SJCRH30 (cell line): ENCODE results near the gene RGN. TPM values are rescaled to one million over a fixed set of nuclear protein-coding genes. Genes with fewer than 3 reads are reported as not detected.
"Not testable (repeated sequence)": the region's sequence is repeated elsewhere in the genome, so short reads cannot be mapped to it uniquely, and the experiment has no call there.

Experiments
- DNase-seq, 2 experiments: peaks; one replicate each; pipeline ENCODE4 v3.0.0-alpha.2; 2015 to 2020
- H3K27ac ChIP-seq: fragments of 250-450 bp; sonication (Bioruptor Pico); 2 replicates; pipeline ENCODE4 v1.5.1; 2020; ENCODE audit warnings: mild to moderate bottlenecking, moderate library complexity
- H3K27me3 ChIP-seq: fragments of 250-450 bp; sonication (Bioruptor Pico); 2 replicates; pipeline ENCODE4 v1.5.1; 2020; ENCODE audit warnings: mild to moderate bottlenecking, moderate library complexity
- H3K36me3 ChIP-seq: fragments of 250-450 bp; sonication (Bioruptor Pico); 2 replicates; pipeline ENCODE4 v1.5.1; 2020; ENCODE audit warnings: mild to moderate bottlenecking, moderate library complexity
- H3K4me1 ChIP-seq: fragments of 250-450 bp; sonication (Bioruptor Pico); 2 replicates; pipeline ENCODE4 v1.5.1; 2020; ENCODE audit warnings: mild to moderate bottlenecking, moderate library complexity
- H3K4me3 ChIP-seq: fragments of 250-450 bp; sonication (Bioruptor Pico); 2 replicates; pipeline ENCODE4 v1.5.1; 2020; ENCODE audit warnings: mild to moderate bottlenecking, moderate library complexity
- H3K9me3 ChIP-seq: fragments of 250-450 bp; sonication (Bioruptor Pico); replicated peaks from 2 replicates; pipeline ENCODE4 v1.5.1; 2020; ENCODE audit warnings: mild to moderate bottlenecking, moderate library complexity
- total RNA-seq: library from RNA; depleted of rRNA; stranded (reverse); fragments of >200 nt; shearing (Covaris generic); gene quantifications from 2 replicates; pipeline ENCODE4 v1.2.3, GENCODE V29; 2014

RGN gene
- total RNA-seq, 1 experiment from 2014 or later: not detected

DNA sequence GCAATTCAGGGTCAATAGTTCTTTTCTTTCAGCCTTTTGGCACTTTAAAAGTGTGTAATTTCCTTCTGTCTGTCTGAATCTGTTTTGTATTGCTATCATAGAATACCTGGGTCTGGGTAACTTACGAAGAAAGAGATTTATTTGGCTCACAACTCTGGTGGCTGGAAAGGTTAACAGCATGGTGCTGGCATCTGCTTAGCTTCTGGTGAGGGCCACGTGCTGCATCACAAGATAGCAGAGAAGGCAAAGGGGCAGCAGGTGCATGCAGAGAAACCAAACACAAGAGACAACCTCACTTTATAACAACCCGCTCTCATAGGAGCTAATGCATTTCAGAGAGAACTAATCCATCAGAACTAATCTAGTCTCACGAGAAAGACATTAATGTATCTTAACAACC lies 18.8 kb downstream of the RGN start:
- Histone ChIP-seq H3K9me3 (no peaks in the 10 kb centered on the region), H3K27me3 (no peaks in the 10 kb centered on the region), H3K27ac (no peak overlapping the region), H3K36me3 (no peaks in the 10 kb centered on the region), H3K4me3 (no peak overlapping the region), H3K4me1 (no peaks in the 10 kb centered on the region)
- no peak for DNase-seq

DNA sequence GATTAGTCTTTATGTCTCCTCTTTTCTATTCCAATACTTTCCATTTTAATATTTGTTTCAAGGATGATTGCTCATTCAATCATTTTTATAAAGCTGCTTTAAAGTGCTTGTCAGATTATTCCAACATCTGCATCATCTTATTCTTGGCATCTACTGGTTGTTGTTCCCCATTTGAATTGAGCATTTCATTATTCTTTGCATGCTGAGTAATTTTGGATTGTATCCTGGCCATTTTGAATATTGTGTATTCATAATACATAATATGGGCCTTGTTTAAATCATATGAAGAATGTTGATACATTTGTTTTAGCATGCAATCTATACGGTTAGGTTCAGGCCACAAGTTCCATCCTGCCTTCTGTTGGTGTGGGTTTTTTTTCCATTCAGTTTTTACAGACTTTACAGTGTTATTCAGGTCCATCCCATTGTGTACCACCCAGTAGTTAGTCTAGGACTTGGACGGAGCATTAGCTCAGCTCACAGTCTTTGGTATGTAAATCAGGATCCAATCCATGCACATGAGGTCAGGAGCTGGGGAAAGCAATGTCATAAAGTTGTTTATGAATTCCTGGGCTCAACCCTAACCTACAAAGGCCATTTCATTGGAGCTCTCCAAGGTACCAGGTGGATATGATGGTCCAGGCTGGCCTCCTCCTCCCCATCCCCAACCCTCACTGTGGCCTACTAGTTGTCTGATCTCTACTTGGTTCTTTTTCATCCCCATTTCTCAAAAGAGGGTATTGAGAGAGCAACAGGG lies 20.3 kb downstream of the RGN start:
- H3K27ac ChIP-seq: no peak overlapping the region
- H3K36me3 ChIP-seq: no peaks in the 10 kb centered on the region
- H3K27me3 ChIP-seq: no peaks in the 10 kb centered on the region
- no peaks in the 10 kb centered on the region for H3K4me1 ChIP-seq
- H3K4me3 ChIP-seq: no peak overlapping the region
- DNase-seq: no peak
- H3K9me3 ChIP-seq: no peaks in the 10 kb centered on the region

DNA sequence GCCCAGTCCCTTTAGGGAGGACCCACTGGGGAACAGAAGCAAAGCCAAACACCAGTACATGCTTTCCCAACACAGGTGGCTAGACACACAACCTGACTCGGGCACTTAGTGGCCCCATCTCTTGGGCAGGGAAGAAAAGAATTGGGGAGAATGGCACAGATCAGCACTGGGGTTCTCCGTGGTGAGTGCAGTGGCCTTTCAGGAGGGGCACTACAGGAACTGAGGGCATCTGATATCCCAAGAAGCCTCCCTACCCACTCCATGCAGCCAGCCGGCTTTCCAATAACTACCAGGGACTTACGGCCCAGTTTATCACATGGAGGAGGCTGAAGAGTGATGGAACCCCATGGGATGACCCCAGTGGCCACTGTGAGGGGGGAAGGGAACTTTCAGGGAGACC lies 23.0 kb downstream of the RGN start:
- Histone ChIP-seq H3K4me1 (no peaks in the 10 kb centered on the region), H3K27ac (no peak overlapping the region), H3K9me3 (no peaks in the 10 kb centered on the region), H3K4me3 (no peak overlapping the region), H3K27me3 (no peaks in the 10 kb centered on the region), H3K36me3 (no peaks in the 10 kb centered on the region)
- no peak for DNase-seq

DNA sequence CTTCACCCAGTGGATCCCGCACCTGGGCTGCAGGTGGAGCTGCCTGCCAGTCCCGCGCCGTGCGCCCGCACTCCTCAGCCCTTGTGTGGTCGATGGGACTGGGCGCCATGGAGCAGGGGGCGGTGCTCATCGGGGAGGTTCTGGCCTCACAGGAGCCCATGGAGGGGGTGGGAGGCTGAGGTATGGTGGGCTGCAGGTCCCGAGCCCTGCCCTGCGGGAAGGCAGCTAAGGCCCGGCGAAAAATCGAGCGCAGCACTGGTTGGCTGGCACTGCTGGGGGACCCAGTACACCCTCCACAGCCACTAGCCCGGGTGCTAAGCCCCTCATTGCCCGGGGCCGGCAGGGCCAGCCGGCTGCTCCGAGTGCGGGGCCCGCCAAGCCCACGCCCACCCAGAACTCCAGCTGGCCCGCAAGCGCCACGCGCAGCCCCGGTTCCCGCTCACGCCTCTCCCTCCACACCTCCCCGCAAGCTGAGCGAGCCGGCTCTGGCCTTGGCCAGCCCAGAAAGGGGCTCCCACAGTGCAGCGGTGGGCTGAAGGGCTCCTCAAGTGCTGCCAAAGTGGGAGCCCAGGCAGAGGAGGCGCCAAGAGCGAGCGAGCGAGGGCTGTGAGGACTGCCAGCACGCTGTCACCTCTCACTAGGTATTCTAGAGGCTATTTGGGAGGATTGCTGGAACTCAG lies 32.8 kb downstream of the RGN start:
- not testable (repeated sequence) for H3K27ac ChIP-seq, H3K27me3 ChIP-seq, H3K4me3 ChIP-seq, H3K36me3 ChIP-seq, H3K4me1 ChIP-seq, H3K9me3 ChIP-seq, DNase-seq

DNA sequence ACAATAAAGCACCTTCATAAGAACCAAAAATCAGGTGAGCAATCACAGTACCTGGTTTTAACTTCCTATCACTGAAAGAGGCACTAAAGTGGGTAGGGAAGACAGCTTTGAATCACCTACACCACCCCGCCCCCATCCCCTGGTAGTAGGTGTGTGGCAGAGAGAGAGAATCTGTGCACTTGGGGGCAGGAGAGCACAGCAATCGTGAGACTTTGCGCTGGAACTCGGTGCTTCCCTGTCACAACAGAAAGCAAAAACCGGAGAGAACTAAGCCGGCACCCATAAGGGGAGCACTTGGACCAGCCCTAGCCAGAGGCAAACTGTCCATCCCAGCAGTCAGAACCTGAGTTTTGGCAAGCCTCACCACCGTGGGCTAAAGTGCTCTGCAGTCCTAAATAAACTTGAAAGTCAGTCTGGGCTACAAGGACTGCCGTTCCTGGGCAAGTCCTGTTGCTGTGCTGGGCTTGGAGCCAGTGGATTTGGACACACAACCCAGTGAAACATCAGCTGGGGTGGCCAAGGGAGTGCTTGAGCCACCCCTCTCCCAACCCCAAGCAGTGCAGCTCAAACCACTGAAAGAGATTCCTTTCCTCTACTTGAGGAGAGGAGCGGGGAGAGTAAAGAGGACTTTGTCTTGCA lies 34.2 kb downstream of the RGN start:
- H3K4me3 ChIP-seq: no peak overlapping the region
- DNase-seq: no peak
- no peaks in the 10 kb centered on the region for H3K36me3 ChIP-seq
- no peak overlapping the region for H3K27ac ChIP-seq
- no peaks in the 10 kb centered on the region for H3K4me1 ChIP-seq
- no peaks in the 10 kb centered on the region for H3K27me3 ChIP-seq
- H3K9me3 ChIP-seq: no peaks in the 10 kb centered on the region

DNA sequence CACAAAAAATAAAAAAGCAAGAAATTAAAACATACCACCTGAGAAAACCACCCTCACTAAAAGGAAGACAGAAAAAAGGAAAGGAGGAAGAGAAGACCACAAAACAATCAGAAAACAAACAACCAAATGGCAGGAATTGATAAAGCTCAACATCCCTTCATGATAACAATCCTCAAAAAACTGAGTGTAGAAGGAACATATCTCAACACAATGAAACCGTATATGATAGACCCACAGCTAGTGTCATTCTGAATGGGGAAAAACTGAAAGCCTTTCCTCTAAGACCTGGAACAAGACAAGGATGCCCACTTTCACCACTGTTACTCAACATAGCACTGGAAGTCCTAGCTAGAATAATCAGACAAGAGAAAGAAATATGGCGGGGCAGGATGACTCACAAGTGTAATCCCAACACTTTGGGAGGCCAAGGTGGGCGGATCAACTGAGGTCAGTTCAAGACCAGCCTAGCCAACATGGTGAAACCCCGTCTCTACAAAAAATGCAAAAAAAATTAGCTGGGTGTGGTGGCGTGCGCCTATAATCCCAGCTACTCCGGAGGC lies 38.4 kb downstream of the RGN start:
- not testable (repeated sequence) for H3K36me3 ChIP-seq, DNase-seq, H3K4me3 ChIP-seq, H3K4me1 ChIP-seq, H3K9me3 ChIP-seq, H3K27ac ChIP-seq, H3K27me3 ChIP-seq

DNA sequence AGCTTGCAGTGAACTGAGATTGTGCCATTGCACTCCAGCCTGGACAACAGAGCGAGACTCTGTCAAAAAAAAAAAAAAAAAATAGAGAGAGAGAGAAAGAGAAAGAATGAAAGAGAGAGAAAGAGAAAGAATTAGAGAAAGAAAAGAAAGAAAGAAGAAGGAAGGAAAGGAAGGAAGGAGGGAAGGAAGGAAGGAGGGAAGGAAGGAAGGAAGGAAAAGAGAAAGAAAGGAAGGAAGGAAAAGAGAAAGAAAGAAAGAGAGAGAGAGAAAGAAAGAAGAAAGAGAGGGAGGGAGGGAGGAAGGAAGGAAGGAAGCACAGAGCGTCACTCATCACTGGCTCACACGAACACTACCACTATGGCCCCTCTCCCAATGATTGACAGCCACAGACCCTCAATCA lies 46.2 kb downstream of the RGN start:
- H3K4me1 ChIP-seq, H3K4me3 ChIP-seq, DNase-seq, H3K9me3 ChIP-seq, H3K27me3 ChIP-seq, H3K36me3 ChIP-seq, H3K27ac ChIP-seq: not testable (repeated sequence)

DNA sequence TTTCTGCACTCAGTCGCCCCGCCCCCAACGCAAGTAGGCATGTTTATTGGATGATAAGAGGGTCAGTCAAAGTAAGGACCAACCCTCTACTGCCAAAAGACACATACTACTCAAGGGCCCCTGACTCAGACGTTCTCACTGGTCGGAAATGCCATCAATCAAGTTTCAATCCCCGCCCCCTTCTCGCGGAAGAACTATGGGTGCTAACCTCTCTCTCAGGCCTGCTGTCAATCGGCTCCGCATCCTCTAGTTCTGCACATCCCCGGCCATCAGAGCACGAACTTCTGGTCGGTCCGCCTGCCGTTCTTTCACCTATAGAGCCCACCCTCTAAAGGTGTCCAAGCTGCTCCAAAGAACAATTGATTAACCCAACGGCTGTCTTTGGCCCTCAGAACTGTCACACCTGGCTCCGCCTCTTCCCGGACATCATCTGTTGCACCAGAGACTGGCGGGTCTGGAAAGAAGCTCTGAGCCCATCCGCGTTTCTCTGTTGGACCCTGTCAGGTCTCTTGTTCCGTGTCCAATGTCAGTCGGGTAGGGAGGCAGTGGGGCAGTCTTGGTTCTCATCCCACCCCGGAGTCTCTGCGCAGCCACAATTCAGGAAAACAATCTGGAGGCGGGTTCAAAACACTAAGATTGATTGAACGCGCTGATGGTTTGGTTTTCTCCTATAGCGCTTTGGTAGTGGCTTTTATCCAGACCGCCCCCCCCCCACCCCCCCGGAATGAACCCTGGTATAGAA lies 51.1 kb downstream of the RGN start:
- H3K36me3 ChIP-seq: no peaks in the 10 kb centered on the region
- H3K27me3 ChIP-seq: no peaks in the 10 kb centered on the region
- peak overlapping the region; percentile 65 for H3K4me3 ChIP-seq
- peak; percentile 84 to 93 for DNase-seq
- no peaks in the 10 kb centered on the region for H3K4me1 ChIP-seq
- peak overlapping the region; percentile 87 for H3K27ac ChIP-seq
- H3K9me3 ChIP-seq: no peaks in the 10 kb centered on the region

DNA sequence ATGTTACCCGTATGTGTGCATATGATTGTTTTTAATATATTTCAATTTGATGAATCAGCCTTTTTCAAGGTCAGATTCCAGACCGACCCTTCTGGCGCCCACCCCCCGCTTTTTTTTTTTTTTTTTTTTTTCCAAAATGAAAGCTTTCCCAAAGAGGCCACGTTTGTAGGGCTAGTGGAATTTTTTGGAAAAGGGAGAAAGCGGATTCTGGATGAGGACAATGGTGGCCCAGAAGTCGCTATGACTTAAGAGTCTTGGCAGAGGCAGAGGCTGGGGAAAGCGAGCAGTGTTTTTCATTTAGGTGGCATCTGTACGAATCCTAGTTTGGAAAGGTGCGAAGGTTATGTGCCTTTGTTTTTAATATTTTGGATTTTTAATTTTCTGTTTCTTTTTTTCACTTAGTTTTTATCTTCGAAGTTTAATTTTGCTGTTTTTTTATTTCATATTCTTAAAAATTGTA lies 51.7 kb downstream of the RGN start:
- H3K36me3 ChIP-seq: no peaks in the 10 kb centered on the region
- no peaks in the 10 kb centered on the region for H3K27me3 ChIP-seq
- peak in 1 of 2 experiments; percentile 20 for DNase-seq
- no peaks in the 10 kb centered on the region for H3K9me3 ChIP-seq
- H3K27ac ChIP-seq: peak overlapping the region; percentile 87
- no peaks in the 10 kb centered on the region for H3K4me1 ChIP-seq
- peak overlapping the region; percentile 65 for H3K4me3 ChIP-seq

DNA sequence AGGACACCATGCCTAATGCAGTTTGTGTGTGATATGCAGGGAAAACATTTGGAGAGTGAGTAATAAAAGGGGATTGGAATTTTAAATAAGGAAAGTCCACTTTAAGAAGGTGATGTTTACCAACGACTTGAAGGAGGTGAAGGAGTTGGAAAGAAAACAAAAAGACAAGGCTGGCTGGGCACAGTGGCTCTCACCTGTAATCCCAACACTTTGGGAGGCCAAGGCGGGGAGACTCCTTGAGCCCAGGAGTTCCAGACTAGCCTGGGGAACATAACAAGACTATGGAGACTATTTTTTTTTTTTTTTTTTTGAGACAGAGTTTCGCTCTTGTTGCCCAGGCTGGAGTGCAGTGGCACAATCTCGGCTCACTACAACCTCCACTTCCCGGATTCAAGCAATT lies 55.2 kb downstream of the RGN start:
- Histone ChIP-seq H3K27me3 (no peaks in the 10 kb centered on the region), H3K4me3 (no peak overlapping the region), H3K9me3 (no peaks in the 10 kb centered on the region), H3K36me3 (no peaks in the 10 kb centered on the region), H3K4me1 (no peaks in the 10 kb centered on the region), H3K27ac (no peak overlapping the region)
- no peak for DNase-seq

DNA sequence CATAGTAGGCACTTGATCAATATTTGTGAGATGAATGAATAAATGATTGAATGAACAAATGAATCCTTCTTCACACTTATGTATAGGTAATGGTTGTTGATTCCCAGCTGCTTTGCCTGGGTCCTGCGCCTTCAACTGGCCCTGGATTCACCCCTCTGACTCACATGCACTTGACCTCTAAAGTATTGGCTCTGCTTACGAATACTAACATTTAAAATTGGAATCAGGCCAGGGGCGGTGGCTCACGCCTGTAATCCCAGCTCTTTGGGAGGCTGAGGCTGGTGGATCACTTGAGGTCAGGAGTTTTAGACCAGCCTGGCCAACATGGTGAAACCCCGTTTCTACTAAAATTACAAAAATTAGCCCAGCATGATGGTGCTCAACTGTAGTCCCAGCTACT lies 57.4 kb downstream of the RGN start:
- not testable (repeated sequence) for H3K4me1 ChIP-seq, H3K27ac ChIP-seq, H3K4me3 ChIP-seq, H3K9me3 ChIP-seq, H3K27me3 ChIP-seq, DNase-seq, H3K36me3 ChIP-seq

DNA sequence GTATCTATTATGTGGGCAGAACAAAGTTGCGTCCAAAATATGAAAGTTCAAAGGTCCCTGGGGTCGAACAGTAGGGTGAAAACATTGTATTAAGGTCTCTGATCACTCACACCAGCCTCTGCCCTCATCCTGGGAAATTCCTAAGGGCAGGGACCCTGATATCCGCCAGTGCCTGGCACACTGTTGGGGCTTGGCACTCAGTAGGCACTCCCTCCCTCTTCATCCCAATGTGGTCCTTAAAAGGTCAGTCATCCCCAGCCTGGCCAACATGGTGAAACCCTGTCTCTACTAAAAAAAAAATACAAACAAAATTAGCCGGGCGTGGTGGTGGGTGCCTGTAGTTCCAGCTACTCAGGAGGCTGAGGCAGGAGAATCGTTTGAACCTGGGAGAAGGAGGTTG lies 59.9 kb downstream of the RGN start:
- no peak for DNase-seq
- no peak overlapping the region for H3K27ac ChIP-seq
- H3K4me1 ChIP-seq: no peaks in the 10 kb centered on the region
- H3K36me3 ChIP-seq: no peaks in the 10 kb centered on the region
- H3K27me3 ChIP-seq: no peaks in the 10 kb centered on the region
- H3K9me3 ChIP-seq: no peaks in the 10 kb centered on the region
- H3K4me3 ChIP-seq: no peak overlapping the region
